Heart right ventricle (tissue), 16 donors: ENCODE measurements around the gene R3HDM2. TPM values are rescaled to one million over a fixed set of nuclear protein-coding genes. Genes with fewer than 3 reads are reported as not detected.

ENCODE experiments used
- ATAC-seq, 8 donors: fragments of 200-7000 bp; cut with Tn5 transposase; one replicate each; pipeline ENCODE4 v1.9.1; 2020; ENCODE audit warnings: mild to moderate bottlenecking in 8 of 8, moderate library complexity in 8 of 8, moderate number of reproducible peaks in 1 of 8
- DNase-seq, 2 donors: peaks; one replicate each; pipeline ENCODE4 v3.0.0-alpha.2; 2020
- H3K27ac ChIP-seq, 10 donors: fragments of 200-600 bp; sonication (generic) in 2 of 10; one replicate each; pipeline versions ENCODE4 v1.5.0 to v1.8.0; 2020 to 2022; ENCODE audit warnings: mild to moderate bottlenecking in 3 of 10
- H3K27me3 ChIP-seq, 7 donors: fragments of 200-600 bp; one replicate each; pipeline ENCODE4 v1.8.0; 2021 to 2022; ENCODE audit warnings: mild to moderate bottlenecking in 2 of 7
- H3K36me3 ChIP-seq, 9 donors: fragments of 200-600 bp; sonication (generic) in 1 of 9; one replicate each; pipeline versions ENCODE4 v1.5.0 to v1.8.0; 2020 to 2022; ENCODE audit warnings: mild to moderate bottlenecking in 2 of 9
- H3K4me1 ChIP-seq, 9 donors: fragments of 200-600 bp; sonication (generic) in 1 of 9; one replicate each; pipeline versions ENCODE4 v1.5.0 to v1.8.0; 2020 to 2022; ENCODE audit warnings: mild to moderate bottlenecking in 4 of 9
- H3K4me3 ChIP-seq, 10 donors: fragments of 200-600 bp; sonication (generic) in 2 of 10; one replicate each; pipeline versions ENCODE4 v1.5.0 to v1.8.0; 2020 to 2022; ENCODE audit warnings: mild to moderate bottlenecking in 7 of 10, moderate library complexity in 2 of 10
- H3K9me3 ChIP-seq, 11 donors: fragments of 200-600 bp in 10 of 11; sonication (generic) in 2 of 11; one replicate each; pipeline versions ENCODE4 v1.5.0 to v1.8.0; 2013 to 2022; ENCODE audit warnings: mild to moderate bottlenecking in 2 of 11, control low read depth in 1 of 11, moderate library complexity in 1 of 11
- WGBS, 2 donors: extraction: QIAGEN DNeasy Blood & Tissue Kit; methylation state at CpG; one replicate each; pipeline ENCODE4 v1.1.7; 2013; ENCODE audit warnings: inconsistent platforms in 1 of 2; 5-methylcytosine and 5-hydroxymethylcytosine counted together
- intact Hi-C, 10 donors: fragments of 100-400 bp; cut with DNase I; formaldehyde crosslinking; loops; one replicate each; pipeline versions ENCODE4 v1.11.1 to v1.14.2; 2022
- polyA plus RNA-seq, 2 donors: library from polyadenylated mRNA; stranded (reverse); fragments of 200-250 nt; gene quantifications; one replicate each; pipeline ENCODE4 v1.2.3, GENCODE V29; 2013
- total RNA-seq, 10 donors: library from RNA; stranded (reverse); fragmentation: NEBNext Ultra II Directional in 3 of 10; extraction: Animal tissue kit (Norgen Biotek cat#: 25700) in 3 of 10; gene quantifications; one replicate each; pipeline versions ENCODE4 v1.2.1 to v1.2.4, GENCODE V29; 2021 to 2023
- TF ChIP-seq, protein P1 (sequence below), 9 donors: fragments of 200-600 bp; sonication (generic) in 2 of 9; IDR thresholded peaks; one replicate each; pipeline versions ENCODE4 v1.5.0 to v1.8.0; 2021 to 2022; ENCODE audit warnings: antibody characterized with exemption in 9 of 9, mild to moderate bottlenecking in 5 of 9, moderate library complexity in 1 of 9
- donor health status: Arrhythmogenic right ventricular cardiomyopathy.
- donor health status: ischemic (EF 13 %, LVEDD 7.1; RV severe dilation, severe dysfunction).
- donor health status: healthy with polysubstance abuse.
- donor health status: DM: no; HTN: yes; CAD: no.
- donor health status: DM: no; HTN: no; CAD: no.
- donor health status: ischemic (EF 25% LVEDD 6.9; RV normal size, moderate dysfunction).
- donor health status: ischemic (EF 25% LVEDD 5.7; RV mildly dilated, moderate dysfunction).
- donor health status: healthy.
- donor health status: DM: yes; HTN: yes; CAD: no.
- donor health status: Ischemic cardiomyopathy.
- donor health status: ischemic (EF 35%, LVEDD 5.7; RV mildly dilated, moderate dysfunction).
- donor health status: nonischemic (EF 11% LVEDD 7.7; RV severe dilation, severe dysfunction).
- donor health status: DM: yes; HTN: yes; CAD: no.
- donor health status: PGD.
- donor health status: ischemic (EF 29% LVEDD 5.4; RV normal size, mild dysfunction).
- donor health status: nonischemic (EF 23%, LVEDD 6.1; RV moderate dilation, normal function).

R3HDM2 gene
- total and polyA plus RNA-seq, 12 donors, result 15.5 to 107 (median 73.9) TPM

DNA sequence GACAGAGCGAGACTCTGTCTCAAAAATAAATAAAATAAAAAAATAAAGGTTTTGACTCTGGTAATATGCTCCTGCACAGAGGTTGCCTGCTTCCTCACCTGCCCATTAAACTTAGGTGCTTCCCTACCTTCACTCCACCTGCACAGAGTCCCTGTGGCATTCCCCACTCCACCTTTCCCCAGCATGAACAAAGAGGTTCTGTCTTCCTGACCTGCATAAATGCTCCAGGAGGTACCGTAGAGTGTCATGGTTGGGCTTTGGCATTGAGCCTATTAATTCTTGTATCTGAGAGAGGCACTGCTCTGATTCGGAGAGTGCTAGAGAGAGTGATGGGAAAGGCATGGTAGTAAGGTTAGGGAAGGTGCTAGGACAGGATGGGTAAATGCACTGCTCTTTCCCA lies 42.5 kb upstream of the R3HDM2 start:
- peaks cover 9 to 78% (median 66%) of the 10 kb centered on the region in 7 donors for H3K27me3 ChIP-seq
- H3K9me3 ChIP-seq, result no peaks in the 10 kb centered on the region
- peaks cover 0 to 65% (median 0%) of the 10 kb centered on the region in 9 donors for H3K36me3 ChIP-seq
- H3K27ac ChIP-seq, result no peak overlapping the region
- ATAC-seq, result no peak
- DNase-seq, result no peak
- peaks cover 0 to 42% (median 16%) of the 10 kb centered on the region in 9 donors for H3K4me1 ChIP-seq
- TF ChIP-seq, protein P1, sequence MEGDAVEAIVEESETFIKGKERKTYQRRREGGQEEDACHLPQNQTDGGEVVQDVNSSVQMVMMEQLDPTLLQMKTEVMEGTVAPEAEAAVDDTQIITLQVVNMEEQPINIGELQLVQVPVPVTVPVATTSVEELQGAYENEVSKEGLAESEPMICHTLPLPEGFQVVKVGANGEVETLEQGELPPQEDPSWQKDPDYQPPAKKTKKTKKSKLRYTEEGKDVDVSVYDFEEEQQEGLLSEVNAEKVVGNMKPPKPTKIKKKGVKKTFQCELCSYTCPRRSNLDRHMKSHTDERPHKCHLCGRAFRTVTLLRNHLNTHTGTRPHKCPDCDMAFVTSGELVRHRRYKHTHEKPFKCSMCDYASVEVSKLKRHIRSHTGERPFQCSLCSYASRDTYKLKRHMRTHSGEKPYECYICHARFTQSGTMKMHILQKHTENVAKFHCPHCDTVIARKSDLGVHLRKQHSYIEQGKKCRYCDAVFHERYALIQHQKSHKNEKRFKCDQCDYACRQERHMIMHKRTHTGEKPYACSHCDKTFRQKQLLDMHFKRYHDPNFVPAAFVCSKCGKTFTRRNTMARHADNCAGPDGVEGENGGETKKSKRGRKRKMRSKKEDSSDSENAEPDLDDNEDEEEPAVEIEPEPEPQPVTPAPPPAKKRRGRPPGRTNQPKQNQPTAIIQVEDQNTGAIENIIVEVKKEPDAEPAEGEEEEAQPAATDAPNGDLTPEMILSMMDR (IDR thresholded peaks at IDR 0.05), result no peak
- no peak overlapping the region for H3K4me3 ChIP-seq
- intact Hi-C loops, result no loop called here
- whole genome bisulfite sequencing, 2 donors, result 32 to 39% methylated on average over 3 of the region's 3 CpGs

DNA sequence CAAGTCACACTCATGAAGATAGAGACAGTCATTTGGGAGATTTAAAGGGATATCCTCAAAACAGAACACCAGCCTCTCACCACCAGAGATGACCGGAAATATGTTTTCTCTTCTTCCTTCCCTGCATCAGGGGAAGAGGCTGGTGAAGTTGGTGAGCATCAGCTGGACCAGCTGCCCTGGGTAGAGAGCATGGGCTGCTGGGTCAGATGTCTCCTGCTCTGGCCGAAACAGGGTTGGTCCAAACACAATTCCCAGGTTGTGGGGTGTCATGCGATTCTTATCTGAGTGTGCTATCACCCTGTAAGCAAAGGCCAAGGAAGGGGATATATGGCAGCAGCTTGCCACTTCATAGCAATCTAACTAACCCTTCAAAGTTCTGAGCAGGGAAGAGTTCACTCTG lies 41.5 kb upstream of the R3HDM2 start:
- Histone ChIP-seq H3K4me1 (peaks cover 0 to 36% (median 16%) of the 10 kb centered on the region in 9 donors), H3K4me3 (no peak overlapping the region), H3K9me3 (no peaks in the 10 kb centered on the region), H3K27me3 (peaks cover 9 to 78% (median 67%) of the 10 kb centered on the region in 7 donors), H3K36me3 (peaks cover 0 to 65% (median 0%) of the 10 kb centered on the region in 9 donors), H3K27ac (no peak overlapping the region)
- intact Hi-C loops, result no loop called here
- WGBS, 2 donors, result 81 to 82% methylated on average over 3 of the region's 3 CpGs
- TF ChIP-seq, protein P1 (IDR thresholded peaks at IDR 0.05), result no peak
- ATAC-seq, result no peak
- no peak for DNase-seq

GRCh38 chr12:57471661-57472060 lies 40.8 kb upstream of the R3HDM2 start:
- intact Hi-C loops, result no loop called here
- 89 to 91% methylated on average over 3 of the region's 3 CpGs for WGBS, 2 donors
- DNase-seq, result no peak
- Histone ChIP-seq H3K27me3 (peaks cover 9 to 73% (median 60%) of the 10 kb centered on the region in 7 donors), H3K4me1 (peaks cover 0 to 36% (median 16%) of the 10 kb centered on the region in 9 donors), H3K9me3 (no peaks in the 10 kb centered on the region), H3K27ac (no peak overlapping the region), H3K4me3 (no peak overlapping the region), H3K36me3 (peaks cover 0 to 65% (median 0%) of the 10 kb centered on the region in 9 donors)
- ATAC-seq, result no peak
- TF ChIP-seq, protein P1 (IDR thresholded peaks at IDR 0.05), result no peak

DNA sequence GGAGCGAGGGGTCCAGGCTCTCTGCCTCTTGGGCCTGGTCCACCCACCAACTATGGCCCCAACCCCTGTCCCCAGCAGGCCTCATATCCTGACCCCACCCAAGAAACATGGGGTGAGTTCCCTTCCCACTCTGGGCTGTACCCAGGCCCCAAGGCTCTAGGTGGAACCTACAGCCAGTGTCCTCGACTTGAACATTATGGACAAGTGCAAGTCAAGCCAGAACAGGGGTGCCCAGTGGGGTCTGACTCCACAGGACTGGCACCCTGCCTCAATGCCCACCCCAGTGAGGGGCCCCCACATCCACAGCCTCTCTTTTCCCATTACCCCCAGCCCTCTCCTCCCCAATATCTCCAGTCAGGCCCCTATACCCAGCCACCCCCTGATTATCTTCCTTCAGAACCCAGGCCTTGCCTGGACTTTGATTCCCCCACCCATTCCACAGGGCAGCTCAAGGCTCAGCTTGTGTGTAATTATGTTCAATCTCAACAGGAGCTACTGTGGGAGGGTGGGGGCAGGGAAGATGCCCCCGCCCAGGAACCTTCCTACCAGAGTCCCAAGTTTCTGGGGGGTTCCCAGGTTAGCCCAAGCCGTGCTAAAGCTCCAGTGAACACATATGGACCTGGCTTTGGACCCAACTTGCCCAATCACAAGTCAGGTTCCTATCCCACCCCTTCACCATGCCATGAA lies 40.3 kb upstream of the R3HDM2 start:
- intact Hi-C loops, result no loop called here
- Histone ChIP-seq H3K4me1 (peaks cover 0 to 33% (median 13%) of the 10 kb centered on the region in 9 donors), H3K36me3 (peaks cover 0 to 65% (median 0%) of the 10 kb centered on the region in 9 donors), H3K27me3 (peaks cover 5 to 68% (median 54%) of the 10 kb centered on the region in 7 donors), H3K27ac (no peak overlapping the region), H3K4me3 (no peak overlapping the region), H3K9me3 (no peaks in the 10 kb centered on the region)
- no peak for DNase-seq
- TF ChIP-seq, protein P1 (IDR thresholded peaks at IDR 0.05), result no peak
- 89 to 90% methylated on average over 4 of the region's 4 CpGs for WGBS, 2 donors
- ATAC-seq, result no peak
